Testis (tissue), 5 donors: Measurements from ENCODE around the gene DKK1. TPM values are rescaled to one million over a fixed set of nuclear protein-coding genes. Genes with fewer than 3 reads are reported as not detected.

Source experiments
- DNase-seq: peaks from one replicate; pipeline ENCODE4 v3.0.0-alpha.2; 2019
- H3K27ac ChIP-seq, 2 donors: fragments of 200-600 bp; sonication (generic); one replicate each; pipeline ENCODE4 v1.5.1; 2019
- H3K27me3 ChIP-seq: fragments of 200-600 bp; sonication (generic); one replicate; pipeline ENCODE4 v1.5.1; 2019
- H3K36me3 ChIP-seq: fragments of 200-600 bp; sonication (generic); one replicate; pipeline ENCODE4 v1.5.1; 2017; ENCODE audit warnings: low read depth; ENCODE audit errors: missing control alignments
- H3K4me1 ChIP-seq: fragments of 200-600 bp; sonication (generic); one replicate; pipeline ENCODE4 v1.5.1; 2019
- H3K4me3 ChIP-seq, 2 donors: fragments of 200-600 bp; sonication (generic); one replicate each; pipeline ENCODE4 v1.5.1; 2017 to 2019
- H3K9me3 ChIP-seq: fragments of 200-600 bp; sonication (generic); one replicate; pipeline ENCODE4 v1.5.1; 2017
- POLR2A ChIP-seq: fragments of 450-650 bp; IDR thresholded peaks from one replicate; pipeline ENCODE4 v1.6.1; 2017; ENCODE audit warnings: antibody characterized with exemption, mild to moderate bottlenecking, moderate library complexity
- WGBS, 2 donors: methylation state at CpG; one replicate each; pipeline ENCODE4 v1.1.5; 2018; 5-methylcytosine and 5-hydroxymethylcytosine counted together
- intact Hi-C: fragments of 100-400 bp; cut with DNase I; formaldehyde crosslinking; loops from one replicate; pipeline ENCODE4 v1.15.1; 2023; ENCODE audit warnings: low total_unique reads
- long read RNA-seq, 2 donors: transcript quantifications; one replicate each; lab custom pipeline, GENCODE V29; 2026
- polyA plus RNA-seq: library from polyadenylated mRNA; stranded (reverse); fragments of 350-450 nt; fragmentation: Illumina TruSeq; extraction: RNeasy Lipid Tissue Mini Kit (QIAGEN cat#74804); gene quantifications from one replicate; pipeline ENCODE4 v1.2.3, GENCODE V29; 2014; ENCODE audit warnings: low read depth, low replicate concordance; ENCODE audit not compliant: insufficient read depth
- total RNA-seq, 2 donors: library from RNA; depleted of rRNA; stranded (reverse); fragments of >200 nt; gene quantifications; one replicate each; pipeline ENCODE4 v1.2.3, GENCODE V29; 2016
- TF ChIP-seq, protein P1 (sequence below), 3 experiments: fragments of 450-650 bp in 2 of 3; fragments of 200-600 bp in 1 of 3; sonication (generic) in 1 of 3; IDR thresholded peaks; one replicate each; pipeline ENCODE4 v1.5.1; 2016 to 2019; ENCODE audit warnings: antibody characterized with exemption in 3 of 3, mild to moderate bottlenecking in 2 of 3, moderate library complexity in 1 of 3

DKK1 gene, protein sequence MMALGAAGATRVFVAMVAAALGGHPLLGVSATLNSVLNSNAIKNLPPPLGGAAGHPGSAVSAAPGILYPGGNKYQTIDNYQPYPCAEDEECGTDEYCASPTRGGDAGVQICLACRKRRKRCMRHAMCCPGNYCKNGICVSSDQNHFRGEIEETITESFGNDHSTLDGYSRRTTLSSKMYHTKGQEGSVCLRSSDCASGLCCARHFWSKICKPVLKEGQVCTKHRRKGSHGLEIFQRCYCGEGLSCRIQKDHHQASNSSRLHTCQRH
- total RNA-seq (1 to 10 TPM; 1.5 to 4.1 TPM), polyA plus RNA-seq (0.69 TPM)
- long read RNA-seq, donor 1 = 0 reads
- long read RNA-seq, donor 2 = 0 reads

DNA sequence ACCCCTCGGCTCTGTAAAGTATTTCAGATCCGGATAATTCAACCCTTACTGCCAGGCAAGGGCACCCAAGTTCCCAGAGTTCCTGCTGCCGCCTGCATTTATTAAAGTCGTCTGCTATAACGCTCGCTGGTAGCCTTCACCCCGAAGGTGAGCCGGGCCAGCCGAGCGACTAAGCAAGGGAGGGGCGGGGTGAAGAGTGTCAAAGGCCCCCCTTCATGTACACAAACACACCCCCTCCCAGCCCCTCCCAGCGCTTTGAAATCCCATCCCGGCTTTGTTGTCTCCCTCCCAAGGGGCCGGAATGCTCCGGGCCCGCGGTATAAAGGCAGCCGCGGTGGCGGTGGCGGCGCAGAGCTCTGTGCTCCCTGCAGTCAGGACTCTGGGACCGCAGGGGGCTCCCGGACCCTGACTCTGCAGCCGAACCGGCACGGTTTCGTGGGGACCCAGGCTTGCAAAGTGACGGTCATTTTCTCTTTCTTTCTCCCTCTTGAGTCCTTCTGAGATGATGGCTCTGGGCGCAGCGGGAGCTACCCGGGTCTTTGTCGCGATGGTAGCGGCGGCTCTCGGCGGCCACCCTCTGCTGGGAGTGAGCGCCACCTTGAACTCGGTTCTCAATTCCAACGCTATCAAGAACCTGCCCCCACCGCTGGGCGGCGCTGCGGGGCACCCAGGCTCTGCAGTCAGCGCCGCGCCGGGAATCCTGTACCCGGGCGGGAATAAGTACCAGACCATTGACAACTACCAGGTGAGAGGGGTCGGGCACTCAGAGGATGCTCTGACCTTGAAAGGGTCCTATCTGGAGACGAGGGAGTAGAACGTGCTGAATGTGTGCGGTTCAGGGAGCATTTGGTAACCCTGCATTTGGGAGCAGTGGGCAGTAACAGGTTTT, at the start of gene DKK1:
DKK1 (plus strand) TSS at position 349 of the 889 bp plus-strand sequence; CDS start at position 503, 154 bp downstream.
- H3K4me1 ChIP-seq = peaks cover 10% of the 10 kb centered on the region
- H3K36me3 ChIP-seq = no peaks in the 10 kb centered on the region
- intact Hi-C loops = loop anchor here (10.0 kb wide), 1 partner anchor 171 kb away; no protein-coding TSS in a partner anchor
- peak; percentile 77 for DNase-seq
- peak within 1 kb of the TSS; percentile 40 to 57 for H3K4me3 ChIP-seq
- H3K9me3 ChIP-seq = no peaks in the 10 kb centered on the region
- no peaks in the 10 kb centered on the region for H3K27me3 ChIP-seq
- no peak for TF ChIP-seq POLR2A
- TF ChIP-seq, protein P1, sequence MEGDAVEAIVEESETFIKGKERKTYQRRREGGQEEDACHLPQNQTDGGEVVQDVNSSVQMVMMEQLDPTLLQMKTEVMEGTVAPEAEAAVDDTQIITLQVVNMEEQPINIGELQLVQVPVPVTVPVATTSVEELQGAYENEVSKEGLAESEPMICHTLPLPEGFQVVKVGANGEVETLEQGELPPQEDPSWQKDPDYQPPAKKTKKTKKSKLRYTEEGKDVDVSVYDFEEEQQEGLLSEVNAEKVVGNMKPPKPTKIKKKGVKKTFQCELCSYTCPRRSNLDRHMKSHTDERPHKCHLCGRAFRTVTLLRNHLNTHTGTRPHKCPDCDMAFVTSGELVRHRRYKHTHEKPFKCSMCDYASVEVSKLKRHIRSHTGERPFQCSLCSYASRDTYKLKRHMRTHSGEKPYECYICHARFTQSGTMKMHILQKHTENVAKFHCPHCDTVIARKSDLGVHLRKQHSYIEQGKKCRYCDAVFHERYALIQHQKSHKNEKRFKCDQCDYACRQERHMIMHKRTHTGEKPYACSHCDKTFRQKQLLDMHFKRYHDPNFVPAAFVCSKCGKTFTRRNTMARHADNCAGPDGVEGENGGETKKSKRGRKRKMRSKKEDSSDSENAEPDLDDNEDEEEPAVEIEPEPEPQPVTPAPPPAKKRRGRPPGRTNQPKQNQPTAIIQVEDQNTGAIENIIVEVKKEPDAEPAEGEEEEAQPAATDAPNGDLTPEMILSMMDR (IDR thresholded peaks at IDR 0.05) = peak; percentile 10 to 65 (median 30)
- WGBS, 2 donors = 0 to 1% methylated on average over 23 to 55 of the region's 55 CpGs
- no peak within 1 kb of the TSS for H3K27ac ChIP-seq

DNA sequence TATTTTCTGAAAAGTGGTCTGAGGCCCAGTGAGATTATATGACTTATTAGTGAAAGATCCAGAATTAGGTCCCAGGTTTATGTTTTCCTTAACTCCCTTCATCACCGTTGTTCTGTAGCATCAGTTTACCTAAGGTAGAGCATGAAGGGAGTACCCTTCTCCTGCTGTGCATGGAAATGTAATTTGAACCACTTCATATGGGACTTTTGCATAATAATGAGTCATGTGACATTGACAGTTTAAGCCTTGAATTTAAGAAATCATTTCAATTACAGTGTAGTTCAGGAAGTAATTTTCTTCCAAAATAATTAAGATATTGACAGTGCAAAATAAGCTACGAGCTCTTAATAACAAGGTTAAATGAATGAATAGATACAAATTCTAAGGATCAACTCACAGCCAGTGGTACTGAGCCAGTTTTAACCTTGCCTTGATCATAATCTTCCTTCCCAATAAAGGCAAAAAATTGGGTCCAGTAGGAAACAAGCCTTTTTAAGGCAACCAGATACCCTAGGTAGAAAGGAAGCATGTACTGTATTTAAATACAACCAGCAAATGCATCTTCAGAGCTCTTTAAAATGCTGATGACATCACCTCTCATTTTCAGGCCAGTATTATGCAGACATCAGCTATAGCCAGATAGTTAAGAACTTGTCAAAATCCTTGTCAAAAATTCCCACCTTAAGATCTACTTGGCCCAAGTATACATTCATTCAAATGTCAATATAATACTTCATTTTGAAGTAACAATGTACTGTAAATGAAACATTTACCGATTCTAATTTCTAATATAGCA, 48.8 kb upstream of the DKK1 start:
- no peaks in the 10 kb centered on the region for H3K27me3 ChIP-seq
- H3K36me3 ChIP-seq = no peaks in the 10 kb centered on the region
- DNase-seq = no peak
- H3K4me1 ChIP-seq = no peaks in the 10 kb centered on the region
- no peaks in the 10 kb centered on the region for H3K9me3 ChIP-seq
- TF ChIP-seq, protein P1 (IDR thresholded peaks at IDR 0.05) = no peak
- TF ChIP-seq POLR2A = no peak
- H3K4me3 ChIP-seq = no peak overlapping the region
- 81 to 88% methylated on average over 3 of the region's 3 CpGs for WGBS, 2 donors
- no peak overlapping the region for H3K27ac ChIP-seq
- intact Hi-C loops = no loop called here

DNA sequence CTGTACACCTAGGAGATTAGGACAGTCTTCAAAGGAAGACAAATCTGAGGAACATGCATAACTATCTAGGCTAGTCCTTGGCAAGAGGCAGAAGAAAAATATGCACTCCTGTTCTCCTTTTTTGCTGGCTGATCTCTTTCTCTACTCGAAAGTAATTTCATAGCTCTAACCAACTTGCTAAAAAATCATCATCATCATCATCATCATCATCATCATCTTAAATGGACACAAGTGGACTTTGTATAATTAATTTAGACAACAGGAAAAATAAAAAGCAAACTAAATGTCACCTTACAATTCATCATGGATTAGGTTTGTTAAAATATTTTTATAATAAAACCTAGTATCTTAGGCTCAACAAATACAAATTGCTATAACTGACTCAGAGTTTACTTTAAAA, 47.2 kb upstream of the DKK1 start:
- no peaks in the 10 kb centered on the region for H3K9me3 ChIP-seq
- WGBS, 2 donors = 80 to 88% methylated on average over 1 of the region's 1 CpG
- no peak overlapping the region for H3K27ac ChIP-seq
- no peaks in the 10 kb centered on the region for H3K4me1 ChIP-seq
- H3K27me3 ChIP-seq = no peaks in the 10 kb centered on the region
- intact Hi-C loops = no loop called here
- H3K4me3 ChIP-seq = no peak overlapping the region
- no peak for DNase-seq
- TF ChIP-seq, protein P1 (IDR thresholded peaks at IDR 0.05) = no peak
- no peak for TF ChIP-seq POLR2A
- no peaks in the 10 kb centered on the region for H3K36me3 ChIP-seq

DNA sequence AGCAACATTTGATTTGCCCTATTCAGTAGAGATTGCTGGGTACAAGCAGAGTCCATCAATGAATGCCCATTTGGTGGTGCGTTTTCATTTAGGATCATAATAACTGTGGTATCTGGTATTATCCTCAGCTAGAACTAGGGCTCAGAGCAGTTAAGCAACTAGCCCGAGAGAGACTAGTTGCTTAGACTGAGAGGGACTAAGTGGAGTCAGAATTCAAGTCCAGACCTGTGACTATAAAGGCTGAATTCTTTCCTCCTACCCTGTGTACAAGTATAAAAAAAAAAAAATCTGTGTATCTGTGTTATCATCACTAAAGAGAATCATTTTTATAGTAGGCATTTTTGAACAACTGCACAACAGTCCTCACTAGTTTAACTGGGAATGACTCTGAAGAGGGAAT, 45.3 kb upstream of the DKK1 start:
- no peaks in the 10 kb centered on the region for H3K4me1 ChIP-seq
- H3K9me3 ChIP-seq = no peaks in the 10 kb centered on the region
- DNase-seq = no peak
- no peaks in the 10 kb centered on the region for H3K27me3 ChIP-seq
- no peaks in the 10 kb centered on the region for H3K36me3 ChIP-seq
- intact Hi-C loops = no loop called here
- no peak overlapping the region for H3K27ac ChIP-seq
- TF ChIP-seq, protein P1 (IDR thresholded peaks at IDR 0.05) = no peak
- TF ChIP-seq POLR2A = no peak
- WGBS, 2 donors = 79 to 90% methylated on average over 2 of the region's 2 CpGs
- H3K4me3 ChIP-seq = no peak overlapping the region
